GM18498 (cell line): ENCODE data around the gene TOX4.
A peak's percentile ranks its signal among the peaks of the same experiment; 100 is the strongest.

Experiments
- ATAC-seq: cut with Tn5 transposase; IDR thresholded peaks from one replicate; pipeline ENCODE4 v1.9.1; 2021; ENCODE audit warnings: mild to moderate bottlenecking, moderate library complexity; ENCODE audit not compliant: unreplicated experiment

TOX4 gene

GRCh38 chr14:21501568-21501967 is 24.6 kb downstream of the TOX4 start:
- no peak for ATAC-seq

DNA sequence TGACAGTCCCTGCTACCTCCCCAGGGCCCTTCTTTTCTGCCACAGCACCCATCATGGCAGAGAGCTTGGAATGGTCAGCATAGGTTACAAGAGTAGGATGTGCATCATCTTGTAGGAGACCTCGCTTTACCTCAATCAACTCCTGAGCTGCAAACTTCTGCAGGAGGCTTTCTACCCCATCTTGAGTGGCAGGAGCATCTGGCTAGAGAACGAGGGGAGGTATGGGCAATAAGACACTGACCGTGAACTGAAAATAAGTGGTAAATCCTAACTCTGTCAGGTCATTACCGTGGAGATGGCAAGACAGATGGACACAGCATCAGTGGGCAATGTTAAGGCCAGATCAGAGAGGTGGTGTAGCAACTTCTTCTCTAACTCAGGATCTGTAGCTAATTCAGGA is 26.4 kb downstream of the TOX4 start:
- ATAC-seq: no peak

GRCh38 chr14:21505012-21505553 is 28.1 kb downstream of the TOX4 start:
- peak; percentile 79 for ATAC-seq

- no peak for ATAC-seq
Observed at GRCh38 chr14:21506557-21506956, 29.6 kb downstream of the TOX4 start.

GRCh38 chr14:21509432-21510143 is 32.6 kb downstream of the TOX4 start:
- no peak for ATAC-seq

DNA sequence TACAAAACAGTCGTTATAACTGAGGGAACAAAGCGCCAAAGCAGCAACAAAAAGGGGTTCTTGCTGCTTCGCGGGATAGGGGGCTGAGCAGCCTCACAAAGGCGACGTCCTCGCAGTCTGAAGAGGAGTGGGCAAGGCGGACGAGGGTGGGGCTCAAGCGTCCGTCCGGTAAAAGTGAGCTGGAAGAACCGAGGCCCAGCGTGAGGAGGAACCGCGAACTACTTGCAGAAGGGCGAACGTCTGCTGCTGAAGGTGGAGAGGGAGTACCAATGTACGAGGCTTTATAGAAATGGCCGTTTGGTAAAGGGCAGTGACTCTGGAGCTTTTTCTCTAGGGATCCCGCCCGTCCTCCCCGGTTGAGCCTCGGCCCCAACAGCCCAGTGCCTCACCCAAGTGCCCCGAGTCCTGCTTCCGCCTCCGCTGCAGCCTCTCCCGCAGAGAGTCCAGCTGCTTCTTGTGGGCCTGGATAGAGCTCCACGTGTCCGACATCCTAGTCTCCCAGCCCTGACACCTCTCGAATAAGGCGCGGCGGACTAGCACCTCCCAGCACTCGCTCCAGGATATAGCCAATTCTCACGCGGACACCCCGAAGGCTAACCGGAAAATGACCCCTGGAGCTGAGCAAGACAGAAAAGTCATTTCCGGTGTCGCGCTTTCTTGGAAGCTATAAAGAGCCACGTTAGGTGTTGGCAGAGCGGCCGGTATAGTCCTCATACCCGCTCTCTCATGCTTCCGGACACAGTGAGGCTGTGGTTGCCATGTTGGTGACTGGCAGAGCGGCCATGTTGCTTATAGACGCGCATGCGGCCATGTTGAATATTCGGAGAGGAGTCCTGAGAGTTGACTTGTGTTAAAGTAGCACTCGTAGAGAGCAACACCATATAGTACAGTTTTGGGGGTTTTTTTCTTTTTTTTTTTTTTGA is 34.0 kb downstream of the TOX4 start, which contains the start of gene METTL3:
TSS of gene METTL3 (minus strand) at position 606 of the 923 bp plus-strand sequence. CDS start at position 489, 117 bp downstream.
- ATAC-seq: peak; percentile 97

- ATAC-seq: no peak
Observed at GRCh38 chr14:21514341-21514740, 37.3 kb downstream of the TOX4 start.

DNA sequence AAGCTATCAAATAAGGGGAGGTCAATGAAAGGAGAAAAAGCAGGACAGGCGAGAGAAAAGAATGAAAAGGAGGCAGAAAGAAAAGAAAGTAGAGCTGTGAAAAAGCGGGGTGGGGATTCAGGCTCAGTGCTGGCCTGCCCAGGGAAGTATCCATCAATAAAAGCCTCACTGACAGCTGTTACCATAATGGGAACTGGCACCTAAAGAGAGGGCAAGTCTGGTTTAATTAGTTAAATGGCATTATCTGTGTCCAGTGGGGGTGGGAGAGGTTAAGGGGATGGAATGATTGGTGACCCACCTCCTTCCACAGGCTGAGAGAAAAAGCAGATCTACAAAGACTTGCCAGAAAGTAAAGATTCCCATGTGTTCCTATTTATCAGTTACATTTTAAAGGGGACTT is 41.7 kb downstream of the TOX4 start:
- ATAC-seq: no peak

- ATAC-seq: no peak
Observed at GRCh38 chr14:21520767-21521166, 43.8 kb downstream of the TOX4 start.

DNA sequence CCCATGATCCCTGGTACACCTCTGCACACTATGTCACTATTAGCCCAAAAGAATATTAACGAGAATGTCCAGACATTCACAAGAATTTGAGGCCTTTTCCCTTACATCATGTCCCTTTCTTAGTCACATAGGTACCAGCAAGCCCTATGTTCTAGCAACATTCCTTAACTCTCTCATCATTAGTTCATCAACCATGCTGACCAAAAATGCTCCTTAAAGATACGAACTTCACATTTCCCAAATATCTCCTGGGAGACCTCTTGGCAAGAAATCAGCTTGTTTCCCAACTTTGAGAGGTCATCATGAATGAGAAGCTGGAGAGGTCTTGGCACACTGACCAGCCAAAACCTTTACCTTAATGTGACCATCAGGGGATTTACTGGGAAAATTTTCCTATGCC is 44.5 kb downstream of the TOX4 start:
- no peak for ATAC-seq

DNA sequence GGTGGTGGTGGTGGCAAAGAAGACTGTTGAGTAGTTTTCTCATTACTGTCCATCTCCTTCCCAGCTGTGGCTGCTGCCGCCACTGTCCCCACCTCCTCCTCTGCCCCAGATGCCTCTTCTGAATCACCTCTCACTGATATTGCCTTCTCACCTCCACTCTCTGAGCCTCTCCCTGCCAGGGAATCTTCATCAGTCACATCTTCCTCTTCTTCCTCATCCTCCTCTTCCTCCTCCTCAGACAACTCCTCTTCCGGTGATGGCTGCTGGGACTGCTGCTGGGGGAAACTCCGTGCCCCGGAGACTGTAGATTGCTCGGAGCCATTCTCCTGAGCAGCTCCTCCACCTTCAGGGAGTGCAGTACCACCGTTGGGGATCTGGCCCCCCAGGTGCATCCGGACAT is 46.2 kb downstream of the TOX4 start:
- no peak for ATAC-seq

DNA sequence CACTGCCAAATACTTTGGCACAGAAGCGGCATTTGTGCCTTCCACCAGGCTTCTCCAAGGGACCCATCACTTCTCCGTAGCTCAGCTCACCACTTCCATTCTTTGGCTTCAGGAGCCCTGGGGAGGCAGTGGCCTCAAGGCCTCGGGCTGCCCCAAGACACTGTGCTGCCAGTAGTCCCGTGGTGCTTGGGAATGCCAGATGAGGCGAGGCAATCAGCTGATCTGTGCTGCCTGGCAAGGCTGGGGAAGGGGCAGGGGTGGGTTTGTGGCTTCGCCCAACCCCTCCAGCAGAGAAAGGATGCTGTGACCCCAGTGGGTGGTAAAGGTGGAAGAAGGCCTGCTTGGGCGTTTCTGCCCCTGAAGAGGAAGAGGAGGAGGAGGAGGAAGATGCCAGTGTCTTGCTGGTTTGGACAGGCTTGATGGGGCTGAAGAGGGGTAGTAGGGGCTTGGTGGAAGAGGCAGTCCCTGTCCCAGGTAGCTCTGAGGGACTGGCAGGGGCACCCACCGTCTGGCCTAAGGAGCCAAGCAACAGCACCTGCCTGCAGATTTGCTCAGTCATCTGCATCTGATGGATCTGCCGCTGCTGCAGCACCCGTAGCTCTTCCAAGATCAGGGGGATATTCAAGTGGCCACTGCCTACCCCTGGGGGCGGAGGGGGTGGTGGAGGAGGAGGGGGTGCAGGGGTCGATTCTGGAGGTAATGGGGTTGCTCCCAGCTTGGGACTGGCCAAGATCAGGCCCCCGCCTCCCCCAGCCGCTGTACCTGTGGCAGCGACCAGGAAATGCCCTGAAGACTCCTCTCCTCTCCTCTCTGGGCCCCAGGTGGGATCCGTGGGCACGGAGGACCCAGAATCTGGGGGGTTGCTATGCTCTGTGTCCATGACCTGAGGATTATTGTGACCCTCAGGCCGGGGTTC is 47.8 kb downstream of the TOX4 start:
- no peak for ATAC-seq

DNA sequence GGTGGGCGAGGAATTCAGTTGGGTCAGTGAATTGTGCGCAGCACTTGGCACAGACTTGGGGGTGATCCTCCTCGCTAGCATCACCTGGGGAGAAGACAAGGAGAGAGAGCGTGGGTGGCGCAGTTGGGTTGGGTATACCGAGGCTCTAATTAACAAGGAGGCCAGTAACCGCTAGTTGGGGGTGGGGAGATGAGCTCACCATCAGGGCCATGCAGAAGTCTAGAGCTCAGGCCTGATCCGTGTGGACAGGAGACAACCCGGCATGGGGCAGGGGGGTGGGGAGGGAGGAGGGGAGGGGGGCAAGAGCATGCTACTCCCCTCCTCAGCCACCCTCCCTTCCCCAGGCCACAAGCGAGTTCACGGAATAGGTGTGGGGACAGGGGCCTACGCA is 48.6 kb downstream of the TOX4 start:
- no peak for ATAC-seq

DNA sequence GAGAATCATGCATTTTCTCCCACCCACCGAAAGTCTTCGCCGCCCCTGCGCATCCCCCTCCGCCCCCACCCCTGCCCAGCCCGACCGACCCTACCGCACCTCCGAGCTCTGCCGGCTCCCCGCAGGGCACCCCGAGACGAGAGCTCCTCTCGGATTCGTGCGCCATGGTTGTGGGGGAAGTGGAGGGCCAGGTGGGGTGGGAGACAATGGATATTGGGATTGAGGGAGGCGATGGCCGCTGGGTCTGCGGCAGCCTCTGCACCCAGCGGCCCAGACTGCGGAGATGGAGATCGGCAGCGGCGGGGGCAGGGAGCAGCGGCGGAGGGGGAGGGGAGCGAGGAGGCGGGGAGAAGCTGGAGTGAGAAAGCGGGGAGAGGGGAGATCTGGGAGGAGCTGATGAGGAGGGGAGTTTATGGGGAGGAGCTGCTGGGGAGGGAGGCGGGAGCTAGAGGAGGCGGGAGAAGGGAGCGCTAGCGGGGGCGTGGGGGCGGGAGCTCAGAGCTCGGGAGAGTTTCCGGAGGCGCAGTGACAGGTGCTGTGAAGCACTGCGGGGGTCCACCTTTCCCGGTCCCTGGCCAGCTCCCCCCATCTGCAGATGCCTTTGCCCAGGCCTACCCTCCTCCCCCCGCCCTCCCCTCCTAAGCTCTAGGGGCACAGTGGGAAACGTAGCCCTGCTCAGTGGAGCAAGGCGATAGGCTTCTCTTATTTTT is 49.1 kb downstream of the TOX4 start, which contains the start of gene SALL2:
TSS of gene SALL2 (minus strand) at position 385 of the 710 bp plus-strand sequence. CDS start at position 166, 219 bp downstream.
- ATAC-seq: peak; percentile 59

DNA sequence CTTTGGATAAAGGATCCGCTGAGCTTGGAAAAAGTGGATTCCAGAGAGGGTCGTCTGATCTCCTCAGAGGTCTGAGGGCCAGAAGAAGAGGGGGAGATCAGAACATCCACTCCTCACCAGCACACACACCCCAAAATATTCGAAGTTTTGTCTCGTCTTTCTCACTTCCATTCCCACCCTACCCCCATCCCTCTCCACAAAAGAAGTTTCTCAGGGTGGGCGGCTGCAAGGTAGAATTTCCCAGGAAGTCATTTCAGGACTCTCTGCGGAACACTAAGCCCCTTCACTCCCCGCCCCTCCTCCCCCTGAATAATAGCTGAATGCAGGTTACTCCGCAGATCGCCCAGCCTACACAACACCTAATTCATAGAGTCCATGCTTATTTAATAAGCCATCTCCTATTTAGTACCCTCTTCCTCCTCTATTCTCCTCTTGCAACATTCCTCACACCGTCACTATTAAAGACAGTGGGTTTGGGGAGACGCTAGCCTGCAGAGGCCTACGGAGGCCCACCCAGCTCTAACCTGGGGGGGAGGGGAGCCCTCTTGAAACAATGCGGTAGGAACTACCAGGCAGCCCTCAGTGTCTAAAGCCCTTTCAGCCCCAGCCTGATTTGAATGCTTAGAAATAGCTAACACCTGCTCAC is 49.8 kb downstream of the TOX4 start:
- ATAC-seq: no peak

- no peak for ATAC-seq
Observed at GRCh38 chr14:21527318-21527679, 50.3 kb downstream of the TOX4 start.

- no peak for ATAC-seq
Observed at GRCh38 chr14:21528381-21529348, 51.7 kb downstream of the TOX4 start.

DNA sequence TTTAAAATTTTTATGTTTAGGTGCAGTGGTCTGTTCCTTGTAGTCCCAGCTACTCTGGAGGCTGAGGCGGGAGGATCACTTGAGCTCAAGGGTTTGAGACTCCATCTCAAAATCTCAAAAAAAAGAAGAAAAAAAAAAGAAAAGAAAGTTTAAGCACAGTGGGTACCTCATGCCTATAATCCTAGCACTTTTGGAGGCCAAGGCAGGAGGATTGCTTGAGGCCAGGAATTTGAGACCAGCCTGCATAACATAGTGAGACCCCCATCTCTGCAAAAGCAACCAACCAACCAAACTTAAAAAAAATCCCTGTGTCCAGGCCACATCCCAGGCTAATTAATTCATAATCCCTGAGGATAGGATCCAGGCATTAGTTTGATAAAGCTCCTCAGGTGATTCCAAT is 52.5 kb downstream of the TOX4 start:
- no peak for ATAC-seq
